ENCODE results near the gene CCDC40. TPM values are rescaled to one million over a fixed set of nuclear protein-coding genes. Genes with fewer than 3 reads are reported as not detected.
A peak's percentile ranks its signal among the peaks of the same experiment; 100 is the strongest.

CCDC40 gene
- total RNA-seq, 1 donor from 2014 or later: 9.5 TPM

DNA sequence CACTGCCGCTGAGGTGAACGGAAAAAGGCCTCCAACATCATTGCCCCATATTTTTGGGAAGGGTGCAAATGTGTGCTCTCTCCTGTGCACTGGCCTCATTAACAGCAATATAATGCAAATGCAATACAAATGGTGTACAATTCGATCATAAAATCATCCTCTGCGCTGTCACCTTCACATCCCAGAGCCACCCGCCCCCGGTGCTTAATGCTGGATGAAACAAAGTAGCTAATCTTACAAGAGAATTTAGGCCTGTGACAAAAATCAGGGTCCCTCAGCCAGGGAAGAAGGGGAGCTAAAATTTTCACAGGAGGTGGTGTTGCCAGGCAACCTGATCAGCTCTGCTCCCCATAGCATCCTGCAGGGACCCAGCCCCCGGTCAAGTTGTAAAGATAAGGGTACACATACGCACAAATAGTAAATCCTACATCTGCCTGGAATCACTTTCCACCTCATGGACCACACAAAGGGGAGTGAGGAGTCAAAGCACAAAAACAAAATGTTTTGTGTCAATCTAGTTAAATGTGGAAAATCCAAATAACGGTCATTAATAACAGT is 3.7 kb upstream of the CCDC40 start:
- no peaks in the 10 kb centered on the region for H3K9me3 Mint-ChIP-seq (ENCODE audit: unreplicated experiment)
- no peaks in the 10 kb centered on the region for H3K27me3 Mint-ChIP-seq (ENCODE audit: unreplicated experiment)
- TF ChIP-seq, protein P1, sequence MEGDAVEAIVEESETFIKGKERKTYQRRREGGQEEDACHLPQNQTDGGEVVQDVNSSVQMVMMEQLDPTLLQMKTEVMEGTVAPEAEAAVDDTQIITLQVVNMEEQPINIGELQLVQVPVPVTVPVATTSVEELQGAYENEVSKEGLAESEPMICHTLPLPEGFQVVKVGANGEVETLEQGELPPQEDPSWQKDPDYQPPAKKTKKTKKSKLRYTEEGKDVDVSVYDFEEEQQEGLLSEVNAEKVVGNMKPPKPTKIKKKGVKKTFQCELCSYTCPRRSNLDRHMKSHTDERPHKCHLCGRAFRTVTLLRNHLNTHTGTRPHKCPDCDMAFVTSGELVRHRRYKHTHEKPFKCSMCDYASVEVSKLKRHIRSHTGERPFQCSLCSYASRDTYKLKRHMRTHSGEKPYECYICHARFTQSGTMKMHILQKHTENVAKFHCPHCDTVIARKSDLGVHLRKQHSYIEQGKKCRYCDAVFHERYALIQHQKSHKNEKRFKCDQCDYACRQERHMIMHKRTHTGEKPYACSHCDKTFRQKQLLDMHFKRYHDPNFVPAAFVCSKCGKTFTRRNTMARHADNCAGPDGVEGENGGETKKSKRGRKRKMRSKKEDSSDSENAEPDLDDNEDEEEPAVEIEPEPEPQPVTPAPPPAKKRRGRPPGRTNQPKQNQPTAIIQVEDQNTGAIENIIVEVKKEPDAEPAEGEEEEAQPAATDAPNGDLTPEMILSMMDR (IDR thresholded peaks at IDR 0.05): no peak
- DNase-seq (ENCODE audit: extremely low spot score, unreplicated experiment): no peak
- H3K4me3 Mint-ChIP-seq (ENCODE audit: unreplicated experiment): no peak overlapping the region
- peaks cover 47% of the 10 kb centered on the region for H3K4me1 Mint-ChIP-seq (ENCODE audit: unreplicated experiment)
- H3K27ac Mint-ChIP-seq (ENCODE audit: unreplicated experiment): no peak overlapping the region
- H3K36me3 Mint-ChIP-seq (ENCODE audit: unreplicated experiment): peaks cover 4% of the 10 kb centered on the region

DNA sequence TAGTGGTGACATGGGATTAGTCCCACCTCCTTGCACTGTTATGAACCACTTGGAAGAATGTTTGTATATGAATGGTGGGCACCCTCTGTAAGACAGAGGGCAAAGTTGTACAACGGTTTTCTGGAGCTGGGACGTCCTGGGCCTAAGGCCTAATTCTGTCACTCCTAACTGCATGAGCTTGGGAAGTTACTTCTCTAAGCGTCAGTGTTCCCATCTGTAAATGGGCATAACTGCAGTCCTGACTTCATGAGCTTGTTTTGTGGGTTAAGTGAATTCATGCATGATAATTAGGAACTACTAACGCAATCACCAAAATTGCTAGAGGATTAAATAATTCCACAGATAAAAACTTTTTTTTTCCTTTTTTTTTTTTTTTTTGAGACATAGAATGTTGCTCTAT is 2.6 kb upstream of the CCDC40 start:
- peak overlapping the region; percentile 98 for H3K27ac Mint-ChIP-seq (ENCODE audit: unreplicated experiment)
- no peaks in the 10 kb centered on the region for H3K27me3 Mint-ChIP-seq (ENCODE audit: unreplicated experiment)
- H3K36me3 Mint-ChIP-seq (ENCODE audit: unreplicated experiment): peaks cover 4% of the 10 kb centered on the region
- no peak for DNase-seq (ENCODE audit: extremely low spot score, unreplicated experiment)
- H3K4me3 Mint-ChIP-seq (ENCODE audit: unreplicated experiment): peak overlapping the region; percentile 47
- peaks cover 38% of the 10 kb centered on the region for H3K4me1 Mint-ChIP-seq (ENCODE audit: unreplicated experiment)
- TF ChIP-seq, protein P1 (IDR thresholded peaks at IDR 0.05): no peak
- no peaks in the 10 kb centered on the region for H3K9me3 Mint-ChIP-seq (ENCODE audit: unreplicated experiment)

DNA sequence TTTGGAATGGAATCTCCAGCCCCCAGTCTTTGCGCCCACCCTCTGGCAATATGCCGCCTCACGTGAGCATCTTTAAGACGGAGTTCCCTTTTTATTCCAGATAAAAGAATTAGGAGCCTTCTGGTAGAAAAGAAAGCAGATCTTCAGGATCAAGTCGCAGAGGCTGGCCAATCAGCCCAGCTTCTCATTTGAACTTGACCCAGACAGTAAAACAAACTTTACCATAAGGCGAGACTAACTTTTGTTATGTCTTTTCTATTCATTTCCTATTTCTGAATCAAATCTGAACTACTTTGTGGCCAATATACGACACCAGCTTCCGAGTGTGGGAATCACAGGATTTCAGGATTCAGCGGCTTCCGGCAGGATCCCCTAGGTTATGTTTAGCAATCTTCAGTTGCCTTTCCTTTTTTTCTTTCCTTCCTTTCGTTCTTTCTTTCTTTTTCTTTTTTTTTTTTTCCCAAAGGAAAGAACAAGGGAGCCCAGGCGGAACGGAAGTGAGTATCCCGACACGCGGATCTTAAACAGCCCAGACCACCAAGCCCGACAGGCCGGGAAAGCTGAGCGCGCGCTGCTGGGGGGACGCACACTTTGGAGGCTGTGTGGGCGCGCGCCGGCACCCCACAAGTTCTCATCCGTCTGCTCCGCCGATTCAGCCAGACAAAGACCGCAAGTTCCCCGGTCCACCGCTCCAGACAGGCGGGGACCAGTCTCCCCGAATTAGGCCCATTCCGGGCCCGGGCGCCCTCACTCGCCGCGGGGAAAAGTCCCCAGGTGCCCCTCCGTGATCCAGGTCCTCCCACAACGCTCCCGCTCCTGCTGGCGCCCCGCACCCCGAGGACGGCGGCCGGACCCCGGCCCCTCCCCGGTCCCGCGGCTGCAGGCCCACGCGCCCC is 1.4 kb upstream of the CCDC40 start:
- DNase-seq (ENCODE audit: extremely low spot score, unreplicated experiment): no peak
- H3K27me3 Mint-ChIP-seq (ENCODE audit: unreplicated experiment): no peaks in the 10 kb centered on the region
- peaks cover 27% of the 10 kb centered on the region for H3K4me1 Mint-ChIP-seq (ENCODE audit: unreplicated experiment)
- peak overlapping the region; percentile 98 for H3K27ac Mint-ChIP-seq (ENCODE audit: unreplicated experiment)
- peaks cover 9% of the 10 kb centered on the region for H3K36me3 Mint-ChIP-seq (ENCODE audit: unreplicated experiment)
- TF ChIP-seq, protein P1 (IDR thresholded peaks at IDR 0.05): no peak
- H3K9me3 Mint-ChIP-seq (ENCODE audit: unreplicated experiment): no peaks in the 10 kb centered on the region
- peak overlapping the region; percentile 94 for H3K4me3 Mint-ChIP-seq (ENCODE audit: unreplicated experiment)

DNA sequence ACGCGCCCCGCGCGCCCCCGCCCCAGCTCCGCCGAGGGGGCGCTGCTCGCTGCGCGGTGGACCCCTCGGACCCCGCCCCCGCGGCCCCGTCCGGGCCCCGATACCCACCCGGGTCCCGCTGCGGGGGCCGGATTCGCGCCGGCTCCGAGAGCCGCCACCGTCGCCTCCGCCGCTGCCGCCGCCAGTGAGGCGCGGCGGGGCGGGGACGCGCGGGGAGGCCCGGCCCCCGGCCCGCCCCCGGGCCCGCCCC is 830 bp upstream of the CCDC40 start, which contains the start of gene TBC1D16:
TSS of gene TBC1D16 (minus strand) at position 186 of the 250 bp plus-strand sequence. CDS start 22,325 bp downstream, outside the sequence.
- peaks cover 26% of the 10 kb centered on the region for H3K4me1 Mint-ChIP-seq (ENCODE audit: unreplicated experiment)
- H3K27ac Mint-ChIP-seq (ENCODE audit: unreplicated experiment): peak within 1 kb of the TSS; percentile 98
- peaks cover 9% of the 10 kb centered on the region for H3K36me3 Mint-ChIP-seq (ENCODE audit: unreplicated experiment)
- TF ChIP-seq, protein P1 (IDR thresholded peaks at IDR 0.05): no peak
- H3K27me3 Mint-ChIP-seq (ENCODE audit: unreplicated experiment): no peaks in the 10 kb centered on the region
- no peaks in the 10 kb centered on the region for H3K9me3 Mint-ChIP-seq (ENCODE audit: unreplicated experiment)
- peak within 1 kb of the TSS; percentile 94 for H3K4me3 Mint-ChIP-seq (ENCODE audit: unreplicated experiment)
- DNase-seq (ENCODE audit: extremely low spot score, unreplicated experiment): no peak

DNA sequence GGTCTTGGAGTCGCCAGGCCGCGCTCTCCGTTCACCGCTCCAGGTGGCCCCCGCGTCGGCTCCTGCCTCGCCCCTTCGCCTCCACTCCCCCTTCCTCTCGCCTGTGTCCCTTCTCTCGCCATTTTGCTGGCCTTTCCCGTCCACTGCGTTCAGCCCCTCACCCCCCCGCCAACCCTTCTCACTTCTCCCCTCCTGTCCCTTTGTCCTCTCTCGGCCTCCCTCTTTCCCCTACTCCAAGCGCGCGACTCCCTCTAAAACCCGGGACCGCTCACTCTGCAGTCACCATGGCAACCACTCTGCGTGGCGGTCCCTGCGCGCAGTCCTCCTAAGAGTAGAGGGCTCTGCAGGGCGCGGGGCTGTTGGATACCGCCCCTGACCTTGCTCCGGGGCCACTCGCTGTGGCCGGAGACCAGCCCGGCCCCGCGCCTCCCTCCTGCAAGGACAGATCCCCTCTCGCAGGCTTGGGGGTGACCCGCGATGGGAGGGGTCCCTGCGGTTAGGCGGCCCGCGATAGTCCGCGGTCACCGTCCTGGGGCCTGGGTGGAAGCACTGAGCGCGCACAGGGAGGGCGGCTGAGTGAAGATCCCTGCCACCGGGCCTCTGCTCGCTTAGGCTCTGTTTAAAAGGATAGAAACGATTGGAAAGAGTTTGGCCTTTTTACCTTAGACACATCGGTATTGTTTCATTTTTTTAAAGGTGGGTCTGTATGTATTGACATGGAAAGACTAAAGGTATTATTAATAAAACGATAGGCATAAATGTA is 454 bp downstream of the CCDC40 start:
- TF ChIP-seq, protein P1 (IDR thresholded peaks at IDR 0.05): no peak
- no peaks in the 10 kb centered on the region for H3K9me3 Mint-ChIP-seq (ENCODE audit: unreplicated experiment)
- DNase-seq (ENCODE audit: extremely low spot score, unreplicated experiment): no peak
- H3K27me3 Mint-ChIP-seq (ENCODE audit: unreplicated experiment): no peaks in the 10 kb centered on the region
- H3K4me3 Mint-ChIP-seq (ENCODE audit: unreplicated experiment): peak overlapping the region; percentile 93
- H3K36me3 Mint-ChIP-seq (ENCODE audit: unreplicated experiment): peaks cover 13% of the 10 kb centered on the region
- peak overlapping the region; percentile 97 for H3K27ac Mint-ChIP-seq (ENCODE audit: unreplicated experiment)
- peaks cover 26% of the 10 kb centered on the region for H3K4me1 Mint-ChIP-seq (ENCODE audit: unreplicated experiment)
